B cell (primary cell): ENCODE measurements around the gene SYCP2. TPM values are rescaled to one million over a fixed set of nuclear protein-coding genes. Genes with fewer than 3 reads are reported as not detected.

Experiments used
- ATAC-seq: fragments of 200-7000 bp; cut with Tn5 transposase; one replicate; pipeline ENCODE4 v1.10.0; 2021; ENCODE audit warnings: low read depth, mild to moderate bottlenecking, moderate number of reproducible peaks, moderate library complexity
- CTCF ChIA-PET: fragments of 350-600 bp; sonication (Branson Sonifier 250); formaldehyde crosslinking; loops from one replicate; lab custom pipeline; 2021; ENCODE audit warnings: antibody characterized with exemption, inconsistent platforms; lab: Charles Lee
- POLR2A ChIA-PET: fragments of 350-600 bp; sonication (Branson Sonifier 250); formaldehyde crosslinking; loops from one replicate; lab custom pipeline; 2021; ENCODE audit warnings: antibody characterized with exemption; lab: Charles Lee
- DNase-seq: peaks from one replicate; pipeline ENCODE4 v3.0.0; 2013
- H2AFZ ChIP-seq: 2 replicates; pipeline ENCODE4 v1.6.1; 2012; ENCODE audit warnings: mild to moderate bottlenecking, low read depth, low read length; ENCODE audit not compliant: insufficient read depth, poor library complexity, severe bottlenecking
- H3K27ac ChIP-seq, 2 donors: 1 replicate in 1 of 2; 2 replicates in 1 of 2; pipeline ENCODE4 v1.5.1; 2012 to 2013; ENCODE audit warnings: low read length in 2 of 2, mild to moderate bottlenecking in 2 of 2, moderate library complexity in 1 of 2
- H3K27me3 ChIP-seq, 4 experiments: fragments of 200-600 bp in 1 of 4; sonication (generic) in 1 of 4; replicated peaks in 1 of 4; 1 replicate in 2 of 4; 2 replicates in 2 of 4; pipeline versions ENCODE4 v1.6.1 to v1.7.0; 2013 to 2016; ENCODE audit warnings: low read length in 3 of 4, mild to moderate bottlenecking in 2 of 4, mixed read lengths in 1 of 4, moderate library complexity in 1 of 4; ENCODE audit not compliant: insufficient read depth in 4 of 4, control insufficient read depth in 3 of 4; ENCODE audit errors: control extremely low read depth in 1 of 4
- H3K36me3 ChIP-seq, 2 experiments: replicated peaks in 1 of 2; 1 replicate in 1 of 2; 2 replicates in 1 of 2; pipeline versions ENCODE4 v1.6.1 to v1.7.1; 2013; ENCODE audit warnings: low read length in 1 of 2; ENCODE audit not compliant: insufficient read depth in 2 of 2, control insufficient read depth in 1 of 2; ENCODE audit errors: control extremely low read depth in 1 of 2, extremely low read depth in 1 of 2
- H3K4me1 ChIP-seq, 2 donors: fragments of 200-600 bp in 1 of 2; sonication (generic) in 1 of 2; 1 replicate in 1 of 2; 2 replicates in 1 of 2; pipeline versions ENCODE4 v1.5.1 to v1.6.1; 2013 to 2017; ENCODE audit warnings: low read length in 2 of 2; ENCODE audit not compliant: control insufficient read depth in 2 of 2, insufficient read depth in 2 of 2
- H3K4me2 ChIP-seq: replicated peaks from 2 replicates; pipeline ENCODE3; 2012; ENCODE audit warnings: mild to moderate bottlenecking, low read depth, low read length; ENCODE audit not compliant: poor library complexity, severe bottlenecking
- H3K4me3 ChIP-seq, 5 experiments: fragments of 200-600 bp in 1 of 5; sonication (generic) in 1 of 5; 1 replicate in 3 of 5; 2 replicates in 2 of 5; pipeline versions ENCODE4 v1.5.1 to v1.7.0; 2011 to 2016; ENCODE audit warnings: low read length in 4 of 5, mild to moderate bottlenecking in 4 of 5, low read depth in 2 of 5, control low read depth in 1 of 5, moderate library complexity in 1 of 5; ENCODE audit not compliant: insufficient read depth in 1 of 5; ENCODE audit errors: control extremely low read depth in 1 of 5, extremely low read depth in 1 of 5
- H3K79me2 ChIP-seq: fragments of 200-600 bp; sonication (generic); one replicate; pipeline ENCODE4 v1.6.0; 2016; ENCODE audit warnings: low read length; ENCODE audit not compliant: control insufficient read depth, insufficient read depth
- H3K9ac ChIP-seq: fragments of 200-600 bp; sonication (generic); 2 replicates; pipeline ENCODE4 v1.6.1; 2017; ENCODE audit warnings: mild to moderate bottlenecking, low read length, moderate library complexity
- H3K9me3 ChIP-seq, 3 donors: one replicate each; pipeline versions ENCODE4 v1.6.1 to v1.7.1; 2013; ENCODE audit warnings: low read length in 2 of 3; ENCODE audit not compliant: control insufficient read depth in 2 of 3, insufficient read depth in 1 of 3; ENCODE audit errors: control extremely low read depth in 1 of 3
- H4K20me1 ChIP-seq: 2 replicates; pipeline ENCODE4 v1.6.0; 2012; ENCODE audit warnings: mild to moderate bottlenecking, low read length; ENCODE audit not compliant: insufficient read depth, control insufficient read depth, poor library complexity, severe bottlenecking
- H3K27ac Mint-ChIP-seq: one replicate; pipeline ENCODE4 v1.8.0; 2021; ENCODE audit warnings: mixed read lengths
- H3K27me3 Mint-ChIP-seq: one replicate; pipeline ENCODE4 v1.8.0; 2021; ENCODE audit warnings: mixed read lengths
- H3K4me1 Mint-ChIP-seq: one replicate; pipeline ENCODE4 v1.8.0; 2021; ENCODE audit warnings: mixed read lengths
- H3K4me3 Mint-ChIP-seq: one replicate; pipeline ENCODE4 v1.8.0; 2021; ENCODE audit warnings: mixed read lengths
- H3K9me3 Mint-ChIP-seq: one replicate; pipeline ENCODE4 v1.8.0; 2022; ENCODE audit warnings: mixed read lengths; ENCODE audit not compliant: insufficient read depth
- EZH2 ChIP-seq: IDR thresholded peaks from 2 replicates; pipeline ENCODE4 v1.6.1; 2012; ENCODE audit warnings: borderline replicate concordance, low read depth, mild to moderate bottlenecking, moderate library complexity, low read length; ENCODE audit not compliant: insufficient read depth, poor library complexity, severe bottlenecking
- WGBS: methylation state at CpG from one replicate; pipeline ENCODE4 v1.1.5; 2013; ENCODE audit warnings: missing lambda C conversion rate; ENCODE audit not compliant: insufficient coverage; 5-methylcytosine and 5-hydroxymethylcytosine counted together
- intact Hi-C: fragments of 100-400 bp; cut with micrococcal nuclease; formaldehyde crosslinking; loops from one replicate; pipeline ENCODE4 v1.10.0; 2022
- polyA plus RNA-seq: library from polyadenylated mRNA; depleted of rRNA; stranded (reverse); fragments of >200 nt; gene quantifications from 2 replicates; pipeline ENCODE4 v1.2.3, GENCODE V29; 2012
- total RNA-seq, 2 donors: library from RNA; stranded (reverse); fragments of 120-200 nt in 1 of 2; gene quantifications; 1 replicate in 1 of 2; 2 replicates in 1 of 2; pipeline versions ENCODE4 v1.2.3 to v1.2.4, GENCODE V29; 2013 to 2022
- TF ChIP-seq, protein P1 (sequence below): fragments of 200-600 bp; IDR thresholded peaks from one replicate; pipeline ENCODE4 v1.8.0; 2022; ENCODE audit warnings: antibody characterized with exemption, mild to moderate bottlenecking

Gene SYCP2
- total and polyA plus RNA-seq, 2 donors (not counting 1 experiment from before 2014, with no cell fraction given), result 0.98 to 4.5 TPM

DNA sequence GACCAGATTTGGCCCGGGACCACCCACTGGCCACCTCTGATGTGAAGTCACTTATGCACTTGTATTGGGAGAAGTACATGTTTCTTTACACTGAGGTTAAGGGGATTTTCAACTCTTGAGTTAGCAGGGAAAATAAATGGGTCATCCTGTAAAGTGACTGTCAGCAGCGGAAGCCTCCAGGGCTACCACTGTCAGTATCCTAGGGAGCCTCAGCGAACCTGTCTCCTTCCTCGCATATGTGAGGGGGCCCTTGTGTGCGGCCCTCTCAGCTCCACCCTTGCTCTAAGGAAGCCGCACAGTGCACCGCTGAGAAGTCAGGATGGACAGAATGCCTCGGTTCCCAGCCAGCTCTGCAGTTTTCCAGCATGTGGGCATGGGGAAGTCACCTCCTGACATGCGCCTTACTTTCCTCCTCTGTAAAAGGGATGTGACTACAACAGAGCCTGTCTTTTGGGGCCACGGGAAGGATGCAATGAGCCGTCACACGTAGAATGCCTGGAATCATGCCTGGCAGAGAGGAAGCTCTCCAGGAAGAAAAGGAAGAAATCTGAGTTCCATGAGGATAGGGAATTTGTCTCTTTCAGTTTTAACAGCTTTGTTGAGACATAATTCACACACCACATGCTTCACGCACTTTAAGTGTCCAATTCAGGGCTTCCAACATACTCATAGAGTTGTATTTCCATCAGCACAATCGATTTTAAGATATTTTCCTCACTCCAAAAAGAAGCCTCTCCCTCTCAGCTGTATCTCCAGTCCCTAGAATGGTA lies 115.4 kb downstream of the SYCP2 start:
- no peaks in the 10 kb centered on the region for H3K4me1 Mint-ChIP-seq
- no peak for ATAC-seq
- no peak overlapping the region for H3K4me2 ChIP-seq

DNA sequence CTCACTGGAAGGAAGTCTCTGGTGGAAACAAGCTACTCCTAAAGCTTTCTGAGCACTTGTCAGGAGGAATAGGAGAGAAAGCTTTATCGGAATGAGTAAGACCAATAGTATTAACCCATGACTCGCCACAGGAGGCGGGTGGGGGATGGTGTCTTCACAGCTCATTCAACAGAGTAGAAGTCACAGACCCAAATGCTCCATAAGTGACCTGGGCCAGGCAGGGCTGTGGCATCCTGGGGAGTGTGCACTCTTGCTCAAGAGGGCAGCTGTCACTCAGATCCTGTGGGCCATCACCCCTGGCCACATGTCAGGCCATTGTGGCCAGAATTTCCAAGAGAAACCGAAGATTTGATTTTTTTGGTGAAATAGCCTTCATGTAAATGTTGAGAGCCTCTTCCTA lies 116.0 kb downstream of the SYCP2 start:
- Mint-ChIP-seq H3K27ac (no peak overlapping the region), H3K27me3 (peaks cover 2% of the 10 kb centered on the region), H3K9me3 (no peaks in the 10 kb centered on the region), H3K4me3 (no peak overlapping the region), H3K4me1 (no peaks in the 10 kb centered on the region)
- no peak overlapping the region for H3K27ac ChIP-seq
- no peaks in the 10 kb centered on the region for H3K36me3 ChIP-seq
- no peaks in the 10 kb centered on the region for H4K20me1 ChIP-seq
- TF ChIP-seq, protein P1, sequence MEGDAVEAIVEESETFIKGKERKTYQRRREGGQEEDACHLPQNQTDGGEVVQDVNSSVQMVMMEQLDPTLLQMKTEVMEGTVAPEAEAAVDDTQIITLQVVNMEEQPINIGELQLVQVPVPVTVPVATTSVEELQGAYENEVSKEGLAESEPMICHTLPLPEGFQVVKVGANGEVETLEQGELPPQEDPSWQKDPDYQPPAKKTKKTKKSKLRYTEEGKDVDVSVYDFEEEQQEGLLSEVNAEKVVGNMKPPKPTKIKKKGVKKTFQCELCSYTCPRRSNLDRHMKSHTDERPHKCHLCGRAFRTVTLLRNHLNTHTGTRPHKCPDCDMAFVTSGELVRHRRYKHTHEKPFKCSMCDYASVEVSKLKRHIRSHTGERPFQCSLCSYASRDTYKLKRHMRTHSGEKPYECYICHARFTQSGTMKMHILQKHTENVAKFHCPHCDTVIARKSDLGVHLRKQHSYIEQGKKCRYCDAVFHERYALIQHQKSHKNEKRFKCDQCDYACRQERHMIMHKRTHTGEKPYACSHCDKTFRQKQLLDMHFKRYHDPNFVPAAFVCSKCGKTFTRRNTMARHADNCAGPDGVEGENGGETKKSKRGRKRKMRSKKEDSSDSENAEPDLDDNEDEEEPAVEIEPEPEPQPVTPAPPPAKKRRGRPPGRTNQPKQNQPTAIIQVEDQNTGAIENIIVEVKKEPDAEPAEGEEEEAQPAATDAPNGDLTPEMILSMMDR, result no peak
- H3K27me3 ChIP-seq, result peaks cover 0 to 2% (median 0%) of the 10 kb centered on the region in 4 experiments
- WGBS, result 90% methylated on average over 3 of the region's 4 CpGs
- no peaks in the 10 kb centered on the region for H3K4me1 ChIP-seq
- no peaks in the 10 kb centered on the region for H3K9me3 ChIP-seq
- ChIA-PET CTCF (no interaction called here), POLR2A (no interaction called here)
- intact Hi-C loops, result no loop called here
- H3K4me2 ChIP-seq, result no peak overlapping the region
- no peak overlapping the region for H3K4me3 ChIP-seq
- no peak for ATAC-seq
- no peak overlapping the region for H2AFZ ChIP-seq
- DNase-seq, result no peak
- H3K9ac ChIP-seq, result no peak overlapping the region
- no peaks in the 10 kb centered on the region for H3K79me2 ChIP-seq

More for the DNA sequence above, 115.4 kb downstream of the SYCP2 start:
- DNase-seq, result no peak
- no peak overlapping the region for H3K27ac ChIP-seq
- WGBS, result 83% methylated on average over 10 of the region's 14 CpGs
- Mint-ChIP-seq H3K27me3 (peaks cover 2% of the 10 kb centered on the region), H3K9me3 (no peaks in the 10 kb centered on the region), H3K4me3 (no peak overlapping the region), H3K27ac (no peak overlapping the region)
- CTCF ChIA-PET, result no interaction called here
- H4K20me1 ChIP-seq, result no peaks in the 10 kb centered on the region
- intact Hi-C loops, result no loop called here
- no peak overlapping the region for H2AFZ ChIP-seq
- H3K9me3 ChIP-seq, result no peaks in the 10 kb centered on the region
- H3K4me1 ChIP-seq, result no peaks in the 10 kb centered on the region
- no peak overlapping the region for H3K9ac ChIP-seq
- POLR2A ChIA-PET, result no interaction called here
- H3K79me2 ChIP-seq, result no peaks in the 10 kb centered on the region
- H3K36me3 ChIP-seq, result no peaks in the 10 kb centered on the region
- peaks cover 0 to 2% (median 0%) of the 10 kb centered on the region in 4 experiments for H3K27me3 ChIP-seq
- no peak for TF ChIP-seq EZH2
- TF ChIP-seq, protein P1, result no peak
- H3K4me3 ChIP-seq, result no peak overlapping the region
